Measurements from ENCODE around the gene AGAP1.

The AGAP1 gene

GRCh38 chr2:235647877-235648276 lies 154.0 kb downstream of the AGAP1 start:
- in situ Hi-C loops (cut with HindIII; ENCODE audit: low pct_ligation_motif_present, low sequenced_read_pairs) = no loop called here
- no peak for DNase-seq
- H3K36me3 ChIP-seq (replicated peaks) = no peaks in the 10 kb centered on the region
- H3K27ac ChIP-seq = no peak overlapping the region
- no peaks in the 10 kb centered on the region for H3K27me3 ChIP-seq (replicated peaks)
- TF ChIP-seq CTCF (IDR thresholded peaks at IDR 0.05; ENCODE audit: low read depth, low read length, missing control alignments) = no peak
- no peak overlapping the region for H3K4me3 ChIP-seq (ENCODE audit: low read depth, low read length)

GRCh38 chr2:235649418-235649817 lies 155.6 kb downstream of the AGAP1 start:
- no peaks in the 10 kb centered on the region for H3K36me3 ChIP-seq (replicated peaks)
- no peaks in the 10 kb centered on the region for H3K27me3 ChIP-seq (replicated peaks)
- H3K4me3 ChIP-seq (ENCODE audit: low read depth, low read length) = no peak overlapping the region
- in situ Hi-C loops (cut with HindIII; ENCODE audit: low pct_ligation_motif_present, low sequenced_read_pairs) = no loop called here
- DNase-seq = no peak
- no peak for TF ChIP-seq CTCF (IDR thresholded peaks at IDR 0.05; ENCODE audit: low read depth, low read length, missing control alignments)
- H3K27ac ChIP-seq = no peak overlapping the region

- in situ Hi-C loops (cut with HindIII; ENCODE audit: low pct_ligation_motif_present, low sequenced_read_pairs) = no loop called here
- H3K27ac ChIP-seq = no peak overlapping the region
- TF ChIP-seq CTCF (IDR thresholded peaks at IDR 0.05; ENCODE audit: low read depth, low read length, missing control alignments) = no peak
- H3K4me3 ChIP-seq (ENCODE audit: low read depth, low read length) = no peak overlapping the region
- DNase-seq = no peak
- H3K27me3 ChIP-seq (replicated peaks) = no peaks in the 10 kb centered on the region
- H3K36me3 ChIP-seq (replicated peaks) = no peaks in the 10 kb centered on the region
Measured at GRCh38 chr2:235651643-235652042, 157.8 kb downstream of the AGAP1 start.

- no peaks in the 10 kb centered on the region for H3K27me3 ChIP-seq (replicated peaks)
- in situ Hi-C loops (cut with HindIII; ENCODE audit: low pct_ligation_motif_present, low sequenced_read_pairs) = no loop called here
- no peak for TF ChIP-seq CTCF (IDR thresholded peaks at IDR 0.05; ENCODE audit: low read depth, low read length, missing control alignments)
- peak; percentile 79 for DNase-seq
- H3K4me3 ChIP-seq (ENCODE audit: low read depth, low read length) = no peak overlapping the region
- H3K36me3 ChIP-seq (replicated peaks) = no peaks in the 10 kb centered on the region
- peak overlapping the region; percentile 60 for H3K27ac ChIP-seq
Measured at GRCh38 chr2:235654103-235654813, 160.4 kb downstream of the AGAP1 start.

GRCh38 chr2:235658351-235659174 lies 164.7 kb downstream of the AGAP1 start:
- Histone ChIP-seq H3K27me3 (replicated peaks) (no peaks in the 10 kb centered on the region), H3K36me3 (replicated peaks) (no peaks in the 10 kb centered on the region), H3K27ac (no peak overlapping the region), H3K4me3 (ENCODE audit: low read depth, low read length) (no peak overlapping the region)
- no peak for DNase-seq
- TF ChIP-seq CTCF (IDR thresholded peaks at IDR 0.05; ENCODE audit: low read depth, low read length, missing control alignments) = no peak
- in situ Hi-C loops (cut with HindIII; ENCODE audit: low pct_ligation_motif_present, low sequenced_read_pairs) = no loop called here

Measured in brain microvascular endothelial cell (primary cell).